ENCODE data around the gene SMO.

DNA sequence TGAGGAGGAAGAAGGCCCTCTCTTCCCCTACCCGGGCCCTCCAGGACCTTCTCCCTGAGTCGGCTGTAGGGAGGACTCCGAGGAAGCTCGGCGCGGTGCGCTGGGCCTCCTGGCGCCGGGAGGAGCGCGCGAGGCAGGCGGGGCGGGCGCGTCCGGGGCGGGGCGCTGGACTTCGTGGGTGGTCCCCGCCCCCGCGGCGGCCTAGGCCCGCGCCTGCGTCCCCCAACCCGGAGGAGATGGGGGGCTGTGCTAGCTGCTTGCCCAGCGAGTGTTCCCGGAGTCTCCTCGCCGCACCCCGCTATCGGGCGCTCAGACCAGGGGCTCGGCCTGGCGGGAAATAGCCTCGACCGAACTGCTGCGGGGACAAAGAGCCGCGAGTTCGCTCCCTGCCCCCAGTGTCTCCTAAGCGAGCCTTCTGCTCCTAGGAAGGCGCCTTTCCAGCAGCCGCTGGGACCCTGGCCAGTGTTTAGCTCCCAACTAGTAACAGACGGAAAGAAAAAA, 19.2 kb upstream of the SMO start:
- TF ChIP-seq, protein P1, sequence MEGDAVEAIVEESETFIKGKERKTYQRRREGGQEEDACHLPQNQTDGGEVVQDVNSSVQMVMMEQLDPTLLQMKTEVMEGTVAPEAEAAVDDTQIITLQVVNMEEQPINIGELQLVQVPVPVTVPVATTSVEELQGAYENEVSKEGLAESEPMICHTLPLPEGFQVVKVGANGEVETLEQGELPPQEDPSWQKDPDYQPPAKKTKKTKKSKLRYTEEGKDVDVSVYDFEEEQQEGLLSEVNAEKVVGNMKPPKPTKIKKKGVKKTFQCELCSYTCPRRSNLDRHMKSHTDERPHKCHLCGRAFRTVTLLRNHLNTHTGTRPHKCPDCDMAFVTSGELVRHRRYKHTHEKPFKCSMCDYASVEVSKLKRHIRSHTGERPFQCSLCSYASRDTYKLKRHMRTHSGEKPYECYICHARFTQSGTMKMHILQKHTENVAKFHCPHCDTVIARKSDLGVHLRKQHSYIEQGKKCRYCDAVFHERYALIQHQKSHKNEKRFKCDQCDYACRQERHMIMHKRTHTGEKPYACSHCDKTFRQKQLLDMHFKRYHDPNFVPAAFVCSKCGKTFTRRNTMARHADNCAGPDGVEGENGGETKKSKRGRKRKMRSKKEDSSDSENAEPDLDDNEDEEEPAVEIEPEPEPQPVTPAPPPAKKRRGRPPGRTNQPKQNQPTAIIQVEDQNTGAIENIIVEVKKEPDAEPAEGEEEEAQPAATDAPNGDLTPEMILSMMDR (IDR thresholded peaks at IDR 0.05) = no peak
- TF ChIP-seq POLR2AphosphoS5 (IDR thresholded peaks at IDR 0.05) (no peak), POLR2A (IDR thresholded peaks at IDR 0.05) (no peak), EP300 (IDR thresholded peaks at IDR 0.05) (no peak)
